ENCODE measurements around the gene WARS2. TPM values are rescaled to one million over a fixed set of nuclear protein-coding genes. Genes with fewer than 3 reads are reported as not detected.

WARS2 gene
- total RNA-seq, 1 donor from 2014 or later = 9.3 TPM

GRCh38 chr1:118981436-118981835 lies 159.0 kb downstream of the WARS2 start:
- intact Hi-C loops (cut with micrococcal nuclease) = no loop called here
- no peak for ATAC-seq
- DNase-seq = no peak

Other genes starting within 250 kb of the WARS2 start
- gene TBX15, start 152.3 kb downstream of the WARS2 start, total RNA-seq = 0.64 TPM
- gene HAO2, start 228.1 kb upstream of the WARS2 start, total RNA-seq = not detected